GM20000 (cell line): ENCODE measurements around the gene ANP32A.
A peak's percentile ranks its signal among the peaks of the same experiment; 100 is the strongest.

Experiments
- DNase-seq: peaks from one replicate; pipeline ENCODE4 v3.0.0; 2012; ENCODE audit warnings: low spot score
- TF ChIP-seq, protein P1 (sequence below): IDR thresholded peaks from 2 replicates; pipeline ENCODE4 v1.5.1; 2012; ENCODE audit warnings: mild to moderate bottlenecking, control low read depth; ENCODE audit errors: extremely low read depth, missing control alignments

ANP32A gene

DNA sequence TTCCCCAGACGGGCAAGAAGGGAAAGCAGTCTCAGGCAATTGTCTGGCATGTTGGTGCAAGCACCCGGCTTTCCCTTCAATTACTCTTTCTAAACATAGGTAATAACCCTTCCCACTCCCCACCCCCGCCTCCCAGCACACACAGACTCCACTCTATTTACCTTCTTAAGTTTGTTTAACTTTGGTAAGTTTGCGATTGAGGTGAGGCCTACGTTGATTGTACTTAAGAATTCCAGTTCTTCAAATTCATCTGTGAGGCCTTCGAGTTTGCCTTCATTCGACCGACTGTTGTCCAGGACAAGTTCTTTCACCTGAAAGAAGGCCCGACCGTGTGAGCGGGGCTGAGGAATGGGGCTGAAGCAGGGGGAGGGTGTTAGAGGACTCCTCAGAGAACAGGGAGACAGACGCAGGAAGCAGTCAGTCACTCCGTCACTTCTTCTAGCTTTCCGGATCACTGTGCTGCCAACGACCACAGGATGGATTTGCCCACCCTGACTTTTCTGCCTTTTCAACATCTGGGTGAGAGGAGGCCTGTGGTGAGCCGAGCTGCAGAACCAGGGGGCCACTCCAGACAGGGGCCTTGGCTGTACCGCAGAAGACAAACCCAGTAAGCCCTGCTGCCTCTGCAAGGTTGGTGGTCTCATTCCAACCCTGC, 33.0 kb downstream of the ANP32A start:
- TF ChIP-seq, protein P1, sequence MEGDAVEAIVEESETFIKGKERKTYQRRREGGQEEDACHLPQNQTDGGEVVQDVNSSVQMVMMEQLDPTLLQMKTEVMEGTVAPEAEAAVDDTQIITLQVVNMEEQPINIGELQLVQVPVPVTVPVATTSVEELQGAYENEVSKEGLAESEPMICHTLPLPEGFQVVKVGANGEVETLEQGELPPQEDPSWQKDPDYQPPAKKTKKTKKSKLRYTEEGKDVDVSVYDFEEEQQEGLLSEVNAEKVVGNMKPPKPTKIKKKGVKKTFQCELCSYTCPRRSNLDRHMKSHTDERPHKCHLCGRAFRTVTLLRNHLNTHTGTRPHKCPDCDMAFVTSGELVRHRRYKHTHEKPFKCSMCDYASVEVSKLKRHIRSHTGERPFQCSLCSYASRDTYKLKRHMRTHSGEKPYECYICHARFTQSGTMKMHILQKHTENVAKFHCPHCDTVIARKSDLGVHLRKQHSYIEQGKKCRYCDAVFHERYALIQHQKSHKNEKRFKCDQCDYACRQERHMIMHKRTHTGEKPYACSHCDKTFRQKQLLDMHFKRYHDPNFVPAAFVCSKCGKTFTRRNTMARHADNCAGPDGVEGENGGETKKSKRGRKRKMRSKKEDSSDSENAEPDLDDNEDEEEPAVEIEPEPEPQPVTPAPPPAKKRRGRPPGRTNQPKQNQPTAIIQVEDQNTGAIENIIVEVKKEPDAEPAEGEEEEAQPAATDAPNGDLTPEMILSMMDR: no peak
- no peak for DNase-seq

DNA sequence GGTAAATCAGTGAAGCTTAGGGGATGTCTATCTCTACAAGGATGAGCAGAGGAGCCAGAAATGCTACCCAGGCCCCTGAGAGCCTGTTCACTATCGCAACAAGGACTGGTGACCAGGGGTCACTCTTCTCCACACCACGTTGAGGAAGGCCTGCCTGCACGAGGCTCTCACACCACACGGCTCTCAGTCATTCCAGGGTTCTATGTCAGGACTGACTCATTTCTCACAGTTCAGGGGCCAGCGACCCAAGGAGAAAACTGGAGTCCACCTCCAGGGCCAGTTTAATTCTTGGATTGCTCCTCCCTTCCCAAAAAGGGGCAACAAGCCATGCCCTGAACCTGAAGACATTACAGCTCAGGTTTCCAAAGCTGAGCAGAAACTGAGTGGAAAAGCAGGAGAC, 33.9 kb downstream of the ANP32A start:
- TF ChIP-seq, protein P1: no peak
- no peak for DNase-seq

DNA sequence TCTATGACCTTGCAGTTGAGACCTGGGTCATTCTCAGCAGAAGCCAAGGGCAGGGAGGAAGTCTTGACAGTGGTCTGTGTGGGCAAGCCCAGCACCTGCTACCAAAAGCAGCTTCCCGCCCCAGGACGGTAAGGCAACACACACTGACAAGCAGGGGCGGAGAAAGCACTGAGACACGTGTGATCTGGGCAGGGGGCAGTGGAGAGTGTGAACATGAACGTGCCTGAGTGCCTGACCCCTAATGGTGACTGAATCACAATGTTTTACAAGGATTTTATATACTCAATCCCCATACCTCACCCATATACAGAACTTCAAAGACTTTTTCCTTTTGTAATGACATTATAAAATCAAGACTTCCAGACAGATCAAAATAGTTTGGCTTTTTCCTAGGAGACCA, 35.2 kb downstream of the ANP32A start:
- TF ChIP-seq, protein P1: no peak
- no peak for DNase-seq

- DNase-seq: no peak
- TF ChIP-seq, protein P1: no peak
These were observed 36.5 kb downstream of the ANP32A start for GRCh38 chr15:68784206-68784605.

DNA sequence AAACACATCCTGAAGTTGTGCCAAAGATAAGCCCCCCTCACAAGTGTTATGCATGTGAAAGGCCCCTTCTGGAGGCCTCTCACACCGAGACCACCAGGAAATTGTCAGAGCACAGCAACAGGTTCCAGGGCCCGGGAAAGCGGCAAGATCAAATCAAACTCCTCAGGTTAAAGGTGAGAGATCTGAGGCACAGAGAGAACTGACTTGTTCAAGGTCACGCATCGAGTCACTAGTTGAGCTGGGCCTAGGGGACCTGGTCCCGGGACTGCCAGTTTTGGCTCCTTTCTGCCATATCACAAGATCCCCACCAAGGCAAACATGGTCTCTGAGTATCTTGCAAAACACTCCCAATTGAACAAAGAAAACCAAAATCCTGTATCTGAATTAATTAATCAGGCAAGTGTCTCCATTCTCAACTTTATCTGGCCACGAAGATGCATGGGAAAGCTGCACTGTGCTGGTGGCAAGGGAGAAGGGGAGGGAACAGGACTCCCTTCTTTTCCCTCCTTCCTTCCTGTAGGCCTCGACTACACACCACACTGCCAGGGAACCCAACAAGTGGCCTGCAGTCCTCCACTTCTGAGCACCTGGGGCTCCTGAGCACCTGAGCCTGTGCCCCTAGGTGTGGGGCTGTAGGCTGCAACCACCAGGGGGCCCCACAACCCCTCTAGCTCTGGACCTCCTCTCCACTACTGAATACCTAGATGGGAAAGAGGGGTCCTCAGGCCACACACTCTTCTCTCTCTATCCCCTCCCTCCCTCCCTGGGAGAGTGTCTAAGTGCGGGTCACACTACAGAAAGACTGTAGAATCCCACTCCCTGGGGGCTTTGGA, 37.3 kb downstream of the ANP32A start:
- peak; percentile 61 for DNase-seq

GRCh38 chr15:68782589-68783161, 38.0 kb downstream of the ANP32A start:
- TF ChIP-seq, protein P1: no peak
- no peak for DNase-seq

More for the DNA sequence above, 37.3 kb downstream of the ANP32A start:
- TF ChIP-seq, protein P1: peak; percentile 44
